ENCODE data around the gene TSSK6. TPM values are rescaled to one million over a fixed set of nuclear protein-coding genes. Genes with fewer than 3 reads are reported as not detected.

Gene TSSK6
- polyA plus RNA-seq (2012; ENCODE audit: insufficient read depth, insufficient read length, low read depth) = 1.5 TPM

DNA sequence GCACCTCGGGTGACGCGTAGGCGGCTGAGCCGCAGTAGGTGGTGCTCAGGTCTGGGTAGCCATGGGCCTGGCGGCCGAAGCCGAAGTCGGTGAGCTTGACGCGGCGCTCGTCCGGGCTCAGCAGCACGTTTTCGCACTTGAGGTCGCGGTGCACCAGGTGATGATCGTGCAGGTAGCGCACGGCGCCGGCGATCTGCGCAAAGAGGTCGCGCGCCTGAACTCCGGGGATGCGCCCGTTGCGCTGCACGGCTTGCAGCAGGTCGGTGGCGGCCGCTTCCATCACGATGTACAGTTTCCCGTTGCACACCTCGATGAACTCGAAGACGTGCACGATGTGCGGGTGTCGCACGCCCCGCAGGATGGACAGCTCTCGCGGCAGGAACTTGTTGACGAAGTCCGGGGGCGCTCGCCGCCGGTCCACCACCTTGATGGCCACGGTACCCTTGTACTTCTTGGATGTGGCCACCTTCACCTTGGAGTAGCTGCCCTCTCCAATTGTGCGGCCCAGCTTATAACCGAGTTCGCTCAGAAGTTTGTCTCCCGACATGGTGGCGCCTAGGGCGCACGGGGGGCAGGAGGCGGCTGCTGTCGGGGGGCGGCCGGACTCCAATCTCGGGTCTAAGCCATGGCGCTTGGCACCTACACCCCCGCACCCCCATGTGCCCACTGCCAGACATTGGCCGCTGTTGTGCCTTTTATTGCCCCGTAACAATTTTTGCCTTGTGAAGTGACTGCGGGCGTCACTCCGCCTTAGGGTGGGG, at the start of gene TSSK6:
Gene TSSK6 (minus strand): TSS at position 668 of the 761 bp plus-strand sequence. CDS start 121 bp downstream, at position 547.
- Histone ChIP-seq H3K9me3 (no peaks in the 10 kb centered on the region), H3K4me1 (no peaks in the 10 kb centered on the region), H3K36me3 (peaks cover 7% of the 10 kb centered on the region), H3K4me3 (ENCODE audit: low read depth, low read length) (peak within 1 kb of the TSS; percentile 98), H3K27me3 (no peaks in the 10 kb centered on the region)
- TF ChIP-seq, protein P1, sequence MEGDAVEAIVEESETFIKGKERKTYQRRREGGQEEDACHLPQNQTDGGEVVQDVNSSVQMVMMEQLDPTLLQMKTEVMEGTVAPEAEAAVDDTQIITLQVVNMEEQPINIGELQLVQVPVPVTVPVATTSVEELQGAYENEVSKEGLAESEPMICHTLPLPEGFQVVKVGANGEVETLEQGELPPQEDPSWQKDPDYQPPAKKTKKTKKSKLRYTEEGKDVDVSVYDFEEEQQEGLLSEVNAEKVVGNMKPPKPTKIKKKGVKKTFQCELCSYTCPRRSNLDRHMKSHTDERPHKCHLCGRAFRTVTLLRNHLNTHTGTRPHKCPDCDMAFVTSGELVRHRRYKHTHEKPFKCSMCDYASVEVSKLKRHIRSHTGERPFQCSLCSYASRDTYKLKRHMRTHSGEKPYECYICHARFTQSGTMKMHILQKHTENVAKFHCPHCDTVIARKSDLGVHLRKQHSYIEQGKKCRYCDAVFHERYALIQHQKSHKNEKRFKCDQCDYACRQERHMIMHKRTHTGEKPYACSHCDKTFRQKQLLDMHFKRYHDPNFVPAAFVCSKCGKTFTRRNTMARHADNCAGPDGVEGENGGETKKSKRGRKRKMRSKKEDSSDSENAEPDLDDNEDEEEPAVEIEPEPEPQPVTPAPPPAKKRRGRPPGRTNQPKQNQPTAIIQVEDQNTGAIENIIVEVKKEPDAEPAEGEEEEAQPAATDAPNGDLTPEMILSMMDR (IDR thresholded peaks at IDR 0.05; ENCODE audit: low read depth, low read length) = no peak
- no peak for DNase-seq

DNA sequence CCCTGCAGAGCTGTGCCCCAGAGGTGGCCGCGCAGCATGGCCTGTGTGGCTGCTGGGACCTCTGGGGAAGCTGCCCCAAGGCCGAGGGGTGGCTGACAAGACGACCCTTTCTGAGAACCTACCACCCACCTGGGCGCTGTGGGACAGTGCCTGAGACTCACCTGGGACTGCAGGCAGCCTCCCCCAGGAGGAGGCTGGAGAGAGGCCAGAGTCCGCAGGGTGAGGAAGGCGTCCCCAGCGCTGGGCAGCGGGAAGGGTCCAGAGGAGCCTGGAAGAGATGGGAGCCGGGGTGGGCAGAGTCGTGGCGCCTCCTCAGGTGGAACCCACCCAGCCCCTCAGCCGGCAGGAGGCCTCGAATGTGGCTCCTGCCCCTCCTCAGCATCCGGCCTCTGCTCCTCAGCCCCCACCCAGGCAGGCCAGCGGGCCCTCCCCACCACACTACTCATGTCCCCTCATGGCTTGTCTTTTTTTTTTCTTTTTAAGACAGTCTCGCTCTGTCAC, 48.0 kb upstream of the TSSK6 start:
- no peaks in the 10 kb centered on the region for H3K36me3 ChIP-seq
- no peak overlapping the region for H3K4me3 ChIP-seq (ENCODE audit: low read depth, low read length)
- TF ChIP-seq, protein P1 (IDR thresholded peaks at IDR 0.05; ENCODE audit: low read depth, low read length) = no peak
- no peaks in the 10 kb centered on the region for H3K27me3 ChIP-seq
- no peak for DNase-seq
- H3K9me3 ChIP-seq = no peaks in the 10 kb centered on the region
- H3K4me1 ChIP-seq = no peaks in the 10 kb centered on the region

DNA sequence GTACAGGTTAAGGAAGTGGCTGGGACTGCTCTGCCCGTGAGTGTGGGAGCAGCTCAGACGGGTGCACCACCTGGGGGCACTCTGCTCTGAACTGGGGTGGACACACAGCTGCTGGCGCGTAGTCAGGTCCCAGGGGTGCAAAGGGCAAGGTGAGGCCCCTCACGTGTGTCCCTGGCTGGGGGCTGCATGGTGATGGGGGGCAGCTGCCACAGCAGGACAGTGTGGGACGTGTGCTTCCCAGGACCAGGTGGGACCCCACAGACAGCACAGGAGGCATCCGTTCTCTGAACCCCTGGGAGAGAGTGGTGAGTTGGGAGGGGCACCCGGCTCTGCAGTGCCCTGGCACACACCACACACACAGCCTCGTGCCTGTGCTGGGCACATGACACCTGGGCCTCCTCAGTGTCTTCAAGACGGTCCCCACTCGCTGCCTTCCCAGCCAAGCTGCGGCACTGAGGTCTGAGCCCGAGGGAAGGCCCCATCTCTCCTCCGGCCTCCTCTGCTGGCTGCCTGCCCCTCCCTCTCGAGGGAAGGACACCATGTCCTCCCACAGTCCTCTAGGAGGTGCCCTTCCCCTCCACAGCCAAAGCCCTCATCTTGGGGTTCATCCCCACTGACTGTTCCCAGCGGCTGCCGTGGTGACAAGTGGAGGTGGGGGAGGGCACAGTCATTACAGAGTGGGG, 47.5 kb upstream of the TSSK6 start:
- no peaks in the 10 kb centered on the region for H3K4me1 ChIP-seq

DNA sequence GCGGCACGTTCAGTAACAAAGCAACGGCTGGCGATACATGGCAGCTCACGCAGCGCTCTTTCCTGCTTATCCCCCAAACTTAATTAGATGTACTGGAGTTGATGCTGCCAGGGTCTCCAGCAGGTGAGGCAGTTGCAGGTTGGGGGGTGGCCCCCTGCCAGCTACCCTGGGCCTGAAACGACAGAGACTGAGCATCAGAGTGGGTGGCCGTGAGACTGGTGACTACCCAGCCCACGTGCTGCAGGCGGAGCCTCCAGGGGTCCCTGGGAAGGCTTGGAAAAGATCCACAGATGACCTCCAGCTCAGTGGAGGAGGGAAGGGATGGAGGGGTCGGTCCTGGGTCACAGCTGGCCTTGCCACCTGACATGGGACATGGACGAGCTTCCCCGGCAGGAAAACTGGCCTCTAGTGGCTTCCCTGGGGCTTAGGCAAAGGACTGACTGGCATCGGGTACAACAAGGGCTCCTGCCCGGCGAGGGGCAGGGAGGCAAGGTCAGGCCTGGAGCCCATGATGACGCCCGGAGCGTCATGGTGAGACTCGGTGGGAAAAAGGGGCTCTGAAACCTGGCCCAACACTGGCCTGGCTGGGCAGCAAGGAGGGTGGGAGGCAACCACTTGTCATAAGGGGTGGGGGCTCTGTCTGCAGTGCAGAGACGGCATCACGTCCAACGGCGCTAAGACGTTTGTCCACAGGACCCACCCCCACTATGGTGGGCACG, 46.8 kb upstream of the TSSK6 start:
- H3K4me3 ChIP-seq (ENCODE audit: low read depth, low read length) = no peak overlapping the region
- H3K36me3 ChIP-seq = no peaks in the 10 kb centered on the region
- no peaks in the 10 kb centered on the region for H3K9me3 ChIP-seq
- TF ChIP-seq, protein P1 (IDR thresholded peaks at IDR 0.05; ENCODE audit: low read depth, low read length) = no peak
- H3K27me3 ChIP-seq = no peaks in the 10 kb centered on the region
- H3K4me1 ChIP-seq = no peaks in the 10 kb centered on the region
- DNase-seq = no peak

More for the DNA sequence above, 47.5 kb upstream of the TSSK6 start:
- no peak overlapping the region for H3K4me3 ChIP-seq (ENCODE audit: low read depth, low read length)
- no peaks in the 10 kb centered on the region for H3K9me3 ChIP-seq
- H3K36me3 ChIP-seq = no peaks in the 10 kb centered on the region
- TF ChIP-seq, protein P1 (IDR thresholded peaks at IDR 0.05; ENCODE audit: low read depth, low read length) = no peak
- DNase-seq = no peak
- H3K27me3 ChIP-seq = no peaks in the 10 kb centered on the region

DNA sequence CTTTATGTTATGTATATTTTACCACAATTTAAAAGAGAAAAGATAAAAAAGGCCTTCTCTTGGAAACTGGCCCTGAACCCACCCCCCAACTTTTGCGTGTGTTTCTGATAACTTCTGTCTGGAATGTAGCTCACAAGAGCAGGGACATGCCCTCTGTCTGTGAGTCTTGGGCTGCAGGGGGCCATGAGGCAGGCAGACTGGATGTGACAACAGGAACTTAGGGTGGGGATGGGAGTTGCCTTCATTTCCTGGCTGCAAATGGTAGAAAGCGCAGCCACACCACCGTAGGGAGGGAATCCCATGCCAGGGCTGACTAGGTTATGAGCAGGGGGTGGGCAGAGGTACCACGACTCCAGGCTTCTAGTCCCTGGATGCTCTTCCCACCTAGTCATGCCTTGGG, 44.6 kb upstream of the TSSK6 start:
- H3K9me3 ChIP-seq = no peaks in the 10 kb centered on the region

More for the DNA sequence above, 44.6 kb upstream of the TSSK6 start:
- DNase-seq = no peak
- Histone ChIP-seq H3K4me3 (ENCODE audit: low read depth, low read length) (no peak overlapping the region), H3K36me3 (no peaks in the 10 kb centered on the region), H3K27me3 (no peaks in the 10 kb centered on the region), H3K4me1 (no peaks in the 10 kb centered on the region)
- TF ChIP-seq, protein P1 (IDR thresholded peaks at IDR 0.05; ENCODE audit: low read depth, low read length) = no peak
